ENCODE measurements around the gene ADAMTS1.
A peak's percentile ranks its signal among the peaks of the same experiment; 100 is the strongest.

Gene ADAMTS1

DNA sequence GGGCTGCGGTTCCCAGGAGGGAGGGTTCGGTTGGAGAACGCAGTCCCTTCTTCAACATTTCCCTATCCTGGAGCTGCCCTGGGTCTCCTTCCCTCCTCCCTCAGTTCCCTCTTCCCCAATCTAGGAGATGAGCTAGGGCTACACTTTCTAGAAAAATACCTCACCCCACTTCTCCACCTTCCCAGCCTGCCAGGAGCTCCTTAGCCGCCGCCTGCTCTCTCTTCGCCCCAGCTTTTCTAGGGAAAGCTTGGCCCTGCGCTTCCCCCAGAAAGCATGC lies 488 bp upstream of the ADAMTS1 start:
- peak in 7 of 56 donors; percentile 35 to 81 (median 71) for DNase-seq

DNA sequence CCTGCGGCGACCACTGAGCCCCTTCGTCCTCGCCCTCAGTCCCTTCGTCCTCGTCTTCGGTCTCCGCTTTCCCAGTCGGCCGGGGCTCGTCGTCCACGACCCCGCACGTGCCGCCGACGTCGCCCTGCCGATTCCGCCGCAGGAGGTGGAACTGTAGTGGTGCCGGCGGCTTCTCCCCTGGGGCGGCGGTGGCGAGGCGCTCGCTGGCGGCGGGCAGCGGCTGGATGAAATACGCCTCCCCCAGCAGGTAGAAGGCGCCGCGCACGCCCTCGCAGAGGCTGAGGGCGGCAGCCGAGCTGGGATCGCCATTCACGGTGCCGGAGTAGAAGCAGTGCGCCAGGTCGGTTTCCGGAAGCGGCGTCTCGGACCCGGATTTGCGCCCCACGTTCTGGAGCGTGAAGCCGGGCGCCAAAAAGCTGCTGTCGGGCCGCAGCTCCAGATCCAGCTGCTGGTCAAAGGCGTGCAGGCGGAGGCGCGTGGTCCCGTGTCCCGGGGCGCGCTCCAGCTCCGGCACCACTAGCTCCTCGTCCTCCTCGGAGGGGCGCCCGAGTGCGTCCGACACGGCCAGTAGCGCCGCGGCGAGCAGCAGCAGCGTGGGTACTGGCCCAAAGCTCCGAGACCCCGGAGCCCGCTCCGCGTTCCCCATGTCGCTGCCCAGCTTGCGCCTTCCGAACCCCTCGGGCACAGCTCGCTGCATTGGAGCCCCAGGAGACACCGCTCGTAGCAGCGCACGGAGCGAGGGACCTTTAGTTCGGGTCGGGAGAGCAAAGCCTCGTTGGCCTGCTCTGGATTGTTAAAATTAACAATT lies 747 bp downstream of the ADAMTS1 start:
- peak in 47 of 56 donors; percentile 8 to 73 (median 51) for DNase-seq

- peak in 1 of 56 donors; percentile 51 for DNase-seq
These were observed 1.3 kb downstream of the ADAMTS1 start for GRCh38 chr21:26843933-26844257.

DNA sequence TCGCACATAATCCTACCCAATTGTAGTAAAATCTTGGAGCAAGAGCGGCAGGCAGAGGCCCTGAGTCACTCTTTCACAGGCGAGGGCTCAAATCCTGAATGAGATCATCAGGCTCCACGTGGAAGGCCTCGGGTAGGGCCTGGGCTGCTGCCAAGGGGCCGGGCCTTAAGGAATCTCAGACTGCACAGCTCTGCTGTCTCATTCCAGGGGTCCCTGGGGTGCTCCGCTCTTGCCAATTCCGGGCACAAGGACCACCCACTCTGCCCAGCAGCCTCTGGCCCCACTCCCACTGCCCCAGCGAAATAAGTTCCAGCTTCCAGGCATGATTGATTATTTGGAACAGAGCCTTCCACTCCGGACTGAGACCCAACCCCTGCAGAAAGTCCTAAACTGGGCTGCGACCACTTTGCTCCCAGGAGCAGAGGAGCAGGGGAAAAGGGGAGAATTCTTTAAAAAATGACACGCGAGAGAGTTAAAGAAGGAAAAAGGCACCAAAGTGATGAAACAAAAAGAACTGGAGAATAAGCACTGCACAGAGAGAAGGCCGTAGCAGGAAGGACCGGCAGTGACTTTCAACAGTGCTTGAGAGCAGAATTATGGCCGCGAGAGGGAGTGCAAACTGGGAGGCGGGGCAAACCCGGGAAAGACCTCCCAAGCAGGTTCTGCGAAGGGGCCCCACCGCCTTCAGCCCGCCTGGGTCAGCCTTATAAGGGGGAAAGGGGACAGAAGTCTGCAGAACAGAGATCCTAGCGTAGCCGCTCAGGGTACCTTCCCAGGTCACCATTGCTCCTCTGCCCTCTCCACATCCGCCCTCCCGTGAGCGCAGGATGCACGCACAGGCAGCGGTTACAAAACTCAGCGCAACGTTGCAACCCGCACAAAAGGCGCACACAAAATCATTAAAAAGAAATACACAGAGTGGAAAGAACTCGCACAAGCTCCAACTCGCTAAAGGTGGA lies 2.0 kb downstream of the ADAMTS1 start:
- peak; percentile 13 to 91 (median 74) for DNase-seq

DNA sequence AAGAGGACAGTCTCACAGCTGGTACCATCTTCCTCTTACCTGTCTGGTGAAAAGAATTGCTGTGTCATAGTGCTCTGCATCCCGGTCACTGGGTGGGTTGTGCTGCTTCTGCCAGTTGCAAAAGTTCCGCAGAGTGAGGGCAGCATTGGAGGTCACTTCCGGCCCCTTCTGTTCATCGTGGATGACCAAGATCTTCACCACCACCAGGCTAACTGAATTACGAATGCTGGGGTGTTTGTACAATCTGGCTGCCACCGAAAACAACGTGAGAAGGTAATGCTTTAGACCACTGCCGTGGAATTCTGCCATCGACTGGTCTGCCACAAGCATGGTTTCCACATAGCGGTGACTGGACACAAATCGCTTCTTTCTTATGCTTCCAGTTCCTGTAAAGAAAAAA lies 2.9 kb downstream of the ADAMTS1 start:
- no peak for DNase-seq

GRCh38 chr21:26840912-26841311 lies 4.3 kb downstream of the ADAMTS1 start:
- DNase-seq: peak in 9 of 56 donors; percentile 1 to 67 (median 17)

GRCh38 chr21:26840201-26840600 lies 5.0 kb downstream of the ADAMTS1 start:
- DNase-seq: no peak

- no peak for DNase-seq
These were observed 7.7 kb downstream of the ADAMTS1 start for GRCh38 chr21:26837539-26837938.

- no peak for DNase-seq
These were observed 8.7 kb downstream of the ADAMTS1 start for GRCh38 chr21:26836528-26836927.

DNA sequence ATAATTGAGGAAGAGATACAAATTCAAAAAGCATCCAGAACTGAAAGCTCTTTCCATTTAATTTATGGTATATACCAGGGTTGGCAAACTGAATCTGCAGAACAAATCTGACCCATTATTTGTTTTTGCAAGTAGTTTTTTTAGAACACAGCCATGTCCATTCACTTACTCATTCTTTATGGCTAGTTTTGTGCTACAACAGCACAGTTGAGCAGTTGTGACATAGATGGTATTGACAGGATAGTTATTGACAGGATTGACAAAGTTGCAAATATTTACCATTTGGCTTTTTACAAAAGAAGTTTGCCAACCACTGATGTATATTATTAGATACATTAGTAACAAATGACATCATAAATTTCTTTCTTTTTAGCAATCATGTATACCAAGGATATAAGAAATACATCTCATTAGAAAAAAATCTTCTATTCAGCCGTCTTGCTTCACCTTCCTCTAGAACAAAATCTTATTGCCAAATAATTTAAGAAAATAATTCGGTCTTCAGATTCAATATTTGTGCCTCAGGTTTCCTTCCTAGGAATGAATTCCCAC lies 9.4 kb downstream of the ADAMTS1 start:
- no peak for DNase-seq

GRCh38 chr21:26835027-26835713 lies 10.0 kb downstream of the ADAMTS1 start:
- no peak for DNase-seq

- DNase-seq: no peak
These were observed 10.9 kb downstream of the ADAMTS1 start for GRCh38 chr21:26834181-26834905.

GRCh38 chr21:26833460-26833939 lies 11.7 kb downstream of the ADAMTS1 start:
- DNase-seq: no peak

GRCh38 chr21:26833011-26833410 lies 12.2 kb downstream of the ADAMTS1 start:
- no peak for DNase-seq

DNA sequence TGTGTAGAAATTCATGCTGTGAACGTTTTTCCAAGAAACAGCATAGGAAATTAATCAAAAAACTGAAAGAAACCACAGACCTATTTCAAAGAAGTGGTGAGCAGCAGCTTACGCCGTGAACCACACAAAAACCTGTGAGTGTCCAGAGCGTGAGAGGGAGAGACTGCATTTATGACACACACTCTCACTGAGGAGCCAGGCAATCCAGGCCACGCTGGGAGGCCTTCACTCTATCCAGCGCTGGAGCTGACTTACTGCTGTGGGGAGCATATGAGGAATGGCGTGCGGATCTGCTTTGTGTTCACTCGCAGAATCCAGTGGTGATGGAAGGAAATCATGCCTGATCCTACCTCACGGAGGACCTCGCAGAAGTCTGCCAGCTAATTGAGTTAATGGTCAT lies 12.7 kb downstream of the ADAMTS1 start:
- DNase-seq: no peak

- no peak for DNase-seq
These were observed 18.4 kb downstream of the ADAMTS1 start for GRCh38 chr21:26826801-26827200.

GRCh38 chr21:26820509-26820908 lies 24.7 kb downstream of the ADAMTS1 start:
- DNase-seq: no peak

GRCh38 chr21:26819740-26820324 lies 25.4 kb downstream of the ADAMTS1 start:
- no peak for DNase-seq

GRCh38 chr21:26818906-26819305 lies 26.3 kb downstream of the ADAMTS1 start:
- no peak for DNase-seq

DNA sequence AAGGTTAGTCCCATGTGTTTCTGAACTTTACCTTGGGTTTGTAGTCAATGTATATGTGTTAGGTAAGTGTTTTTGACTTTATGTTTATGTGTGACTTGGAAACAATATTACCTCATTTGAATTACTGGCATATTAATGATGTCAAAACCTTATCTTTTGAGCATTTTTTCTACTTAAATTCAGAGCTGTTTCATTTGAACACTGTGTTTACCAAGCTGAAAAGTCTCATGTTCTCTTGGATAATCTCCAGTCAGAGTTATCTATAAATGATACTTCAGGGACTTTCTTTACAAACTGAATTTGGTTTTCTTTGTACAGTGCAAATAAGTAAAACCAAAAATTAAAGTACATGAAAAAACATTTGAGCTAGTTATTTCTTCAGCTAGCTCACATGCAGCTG lies 30.0 kb downstream of the ADAMTS1 start:
- no peak for DNase-seq
